Adrenal gland (tissue), 5 donors: Measurements from ENCODE around the gene ASB13.

Experiments
- POLR2A ChIP-seq, 2 donors: fragments of 450-650 bp; IDR thresholded peaks; one replicate each; pipeline ENCODE4 v1.6.1; 2017; ENCODE audit warnings: antibody characterized with exemption in 2 of 2, mild to moderate bottlenecking in 2 of 2, moderate library complexity in 1 of 2
- TF ChIP-seq, protein P1 (sequence below), 6 experiments: fragments of 450-650 bp in 4 of 6; fragments of 200-600 bp in 2 of 6; sonication (generic) in 1 of 6; IDR thresholded peaks; 1 replicate in 5 of 6; 2 replicates in 1 of 6; pipeline versions ENCODE4 v1.5.1 to v1.8.0; 2016 to 2021; ENCODE audit warnings: antibody characterized with exemption in 6 of 6, mild to moderate bottlenecking in 2 of 6, moderate library complexity in 1 of 6
- donor health status: DM: no; HTN: no; CAD: no.

DNA sequence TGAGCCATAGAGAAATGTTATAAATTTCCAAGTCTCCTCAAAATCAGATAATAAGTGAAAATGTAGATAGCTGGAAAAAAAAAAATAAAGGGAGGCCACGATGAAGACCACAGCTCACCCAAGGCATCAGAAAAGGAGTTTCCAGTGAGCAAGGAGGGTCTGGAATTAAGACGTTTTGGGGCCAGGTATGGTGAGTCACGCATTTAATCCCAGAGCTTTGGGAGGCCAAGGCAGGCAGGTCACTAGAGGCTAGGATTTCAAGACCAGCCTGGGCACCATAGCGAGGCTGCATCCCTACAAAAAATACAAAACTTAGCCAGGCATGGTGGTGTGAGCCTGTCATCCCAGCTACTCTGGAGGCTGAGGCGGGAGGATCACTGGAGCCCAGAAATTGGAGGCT lies 65.5 kb downstream of the ASB13 start:
- TF ChIP-seq POLR2A (IDR thresholded peaks at IDR 0.05), result no peak
- TF ChIP-seq, protein P1, sequence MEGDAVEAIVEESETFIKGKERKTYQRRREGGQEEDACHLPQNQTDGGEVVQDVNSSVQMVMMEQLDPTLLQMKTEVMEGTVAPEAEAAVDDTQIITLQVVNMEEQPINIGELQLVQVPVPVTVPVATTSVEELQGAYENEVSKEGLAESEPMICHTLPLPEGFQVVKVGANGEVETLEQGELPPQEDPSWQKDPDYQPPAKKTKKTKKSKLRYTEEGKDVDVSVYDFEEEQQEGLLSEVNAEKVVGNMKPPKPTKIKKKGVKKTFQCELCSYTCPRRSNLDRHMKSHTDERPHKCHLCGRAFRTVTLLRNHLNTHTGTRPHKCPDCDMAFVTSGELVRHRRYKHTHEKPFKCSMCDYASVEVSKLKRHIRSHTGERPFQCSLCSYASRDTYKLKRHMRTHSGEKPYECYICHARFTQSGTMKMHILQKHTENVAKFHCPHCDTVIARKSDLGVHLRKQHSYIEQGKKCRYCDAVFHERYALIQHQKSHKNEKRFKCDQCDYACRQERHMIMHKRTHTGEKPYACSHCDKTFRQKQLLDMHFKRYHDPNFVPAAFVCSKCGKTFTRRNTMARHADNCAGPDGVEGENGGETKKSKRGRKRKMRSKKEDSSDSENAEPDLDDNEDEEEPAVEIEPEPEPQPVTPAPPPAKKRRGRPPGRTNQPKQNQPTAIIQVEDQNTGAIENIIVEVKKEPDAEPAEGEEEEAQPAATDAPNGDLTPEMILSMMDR (IDR thresholded peaks at IDR 0.05), result no peak
